Aorta (tissue), 5 donors: ENCODE results near the gene PMPCA. TPM values are rescaled to one million over a fixed set of nuclear protein-coding genes. Genes with fewer than 3 reads are reported as not detected.

Experiments
- ATAC-seq: fragments of 200-7000 bp; cut with Tn5 transposase; one replicate; pipeline ENCODE4 v1.9.1; 2022; ENCODE audit warnings: moderate library complexity; ENCODE audit not compliant: low FRiP score
- DNase-seq, 2 donors: peaks; one replicate each; pipeline ENCODE4 v3.0.0-alpha.2; 2020
- H3K27ac ChIP-seq, 2 donors: one replicate each; pipeline ENCODE4 v1.5.1; 2013; ENCODE audit warnings: low read length in 2 of 2, mild to moderate bottlenecking in 2 of 2, moderate library complexity in 2 of 2, control low read depth in 1 of 2, inconsistent platforms in 1 of 2, low read depth in 1 of 2
- H3K27me3 ChIP-seq, 2 donors: one replicate each; pipeline ENCODE4 v1.6.1; 2013; ENCODE audit warnings: control low read depth in 1 of 2, low read length in 1 of 2, mild to moderate bottlenecking in 1 of 2, moderate library complexity in 1 of 2; ENCODE audit not compliant: insufficient read depth in 2 of 2, control insufficient read depth in 1 of 2
- H3K36me3 ChIP-seq, 2 donors: one replicate each; pipeline ENCODE4 v1.6.1; 2013; ENCODE audit warnings: control low read depth in 1 of 2, low read length in 1 of 2, mild to moderate bottlenecking in 1 of 2; ENCODE audit not compliant: insufficient read depth in 2 of 2, control insufficient read depth in 1 of 2
- H3K4me1 ChIP-seq, 2 donors: one replicate each; pipeline ENCODE4 v1.6.1; 2013; ENCODE audit warnings: low read length in 2 of 2, control low read depth in 1 of 2, mild to moderate bottlenecking in 1 of 2, moderate library complexity in 1 of 2; ENCODE audit not compliant: insufficient read depth in 2 of 2, control insufficient read depth in 1 of 2
- H3K4me3 ChIP-seq, 2 donors: one replicate each; pipeline ENCODE4 v1.5.1; 2013; ENCODE audit warnings: low read length in 2 of 2, control low read depth in 1 of 2, mild to moderate bottlenecking in 1 of 2
- H3K9me3 ChIP-seq: one replicate; pipeline ENCODE4 v1.6.1; 2013; ENCODE audit warnings: mild to moderate bottlenecking, low read length; ENCODE audit not compliant: control insufficient read depth
- WGBS, 2 donors: extraction: QIAGEN DNeasy Blood & Tissue Kit; methylation state at CpG; one replicate each; pipeline ENCODE4 v1.1.7; 2013; 5-methylcytosine and 5-hydroxymethylcytosine counted together
- intact Hi-C, 2 donors: fragments of 100-400 bp; cut with DNase I; formaldehyde crosslinking; loops; one replicate each; pipeline versions ENCODE4 v1.14.2 to v1.15.0; 2022
- polyA plus RNA-seq, 2 donors: library from polyadenylated mRNA; stranded (reverse); fragments of 200-250 nt; gene quantifications; one replicate each; pipeline ENCODE4 v1.2.3, GENCODE V29; 2013
- total RNA-seq, 2 donors: library from RNA; stranded (reverse); fragmentation: NEBNext Ultra II Directional; extraction: Animal tissue kit (Norgen Biotek cat#: 25700); gene quantifications; one replicate each; pipeline ENCODE4 v1.2.1, GENCODE V29; 2021
- donor health status: healthy with polysubstance abuse.
- donor health status: Bipolar disorder and iron deficiency.
- donor health status: DM: no; HTN: no; CAD: no.
- donor health status: DM: no; HTN: no; CAD: no.
- donor health status: DM: yes; HTN: yes; CAD: no.

PMPCA gene
- total and polyA plus RNA-seq, 4 donors: 16.2 to 72.0 (median 35.0) TPM

- H3K4me1 ChIP-seq: no peaks in the 10 kb centered on the region
- H3K4me3 ChIP-seq: no peak overlapping the region
- H3K27ac ChIP-seq: no peak overlapping the region
- intact Hi-C loops: no loop called here
- peaks cover 0 to 5% of the 10 kb centered on the region in 2 donors for H3K36me3 ChIP-seq
- DNase-seq (no peak), ATAC-seq (no peak)
- no peaks in the 10 kb centered on the region for H3K9me3 ChIP-seq
- 88 to 95% methylated on average over 26 of the region's 26 CpGs for WGBS, 2 donors
- H3K27me3 ChIP-seq: no peaks in the 10 kb centered on the region
These were observed 22.1 kb downstream of the PMPCA start for GRCh38 chr9:136432591-136432990.

- H3K9me3 ChIP-seq: no peaks in the 10 kb centered on the region
- no peak overlapping the region for H3K4me3 ChIP-seq
- H3K36me3 ChIP-seq: peaks cover 0 to 5% of the 10 kb centered on the region in 2 donors
- no peak overlapping the region for H3K27ac ChIP-seq
- H3K27me3 ChIP-seq: no peaks in the 10 kb centered on the region
- intact Hi-C loops: no loop called here
- DNase-seq (no peak), ATAC-seq (no peak)
- no peaks in the 10 kb centered on the region for H3K4me1 ChIP-seq
- 88 to 94% methylated on average over 29 to 36 of the region's 36 CpGs for WGBS, 2 donors
These were observed 22.7 kb downstream of the PMPCA start for GRCh38 chr9:136433043-136433715.

- H3K9me3 ChIP-seq: no peaks in the 10 kb centered on the region
- H3K4me1 ChIP-seq: no peaks in the 10 kb centered on the region
- intact Hi-C loops: no loop called here
- no peak overlapping the region for H3K4me3 ChIP-seq
- no peak overlapping the region for H3K27ac ChIP-seq
- H3K27me3 ChIP-seq: no peaks in the 10 kb centered on the region
- ATAC-seq (no peak), DNase-seq (no peak)
- peaks cover 0 to 2% of the 10 kb centered on the region in 2 donors for H3K36me3 ChIP-seq
- WGBS, 2 donors: 87% methylated on average over 37 of the region's 37 CpGs
These were observed 23.6 kb downstream of the PMPCA start for GRCh38 chr9:136433849-136434579.

DNA sequence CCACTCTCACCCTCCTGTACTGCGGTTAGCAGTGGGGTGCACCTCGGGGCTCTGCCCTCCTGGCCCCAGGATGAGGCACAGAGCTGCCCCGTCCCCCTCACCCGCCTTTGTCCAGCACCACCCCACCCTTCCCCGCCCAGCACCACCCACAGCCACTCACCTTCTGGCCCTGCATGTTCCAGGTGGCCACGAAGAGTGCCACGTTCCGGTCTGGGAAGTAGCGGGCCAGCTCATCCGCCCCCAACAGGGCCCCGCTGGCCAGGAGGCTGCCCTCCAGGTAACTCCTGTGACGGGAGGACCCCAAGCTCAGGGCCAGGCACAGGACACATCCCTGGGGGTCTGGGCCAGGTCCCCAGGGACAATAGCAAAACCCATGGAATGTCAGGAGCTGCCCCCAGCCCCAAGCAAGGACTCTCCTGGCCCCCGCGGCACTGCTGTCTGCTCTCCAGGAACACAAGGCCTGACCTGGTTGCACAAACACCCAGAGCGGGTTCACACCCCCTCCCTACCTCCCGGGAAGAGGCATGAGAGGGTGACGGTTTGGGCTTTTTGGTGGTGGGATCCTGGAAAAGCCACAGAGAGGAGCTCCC is 24.2 kb downstream of the PMPCA start:
- Histone ChIP-seq H3K27ac (no peak overlapping the region), H3K4me3 (no peak overlapping the region), H3K9me3 (no peaks in the 10 kb centered on the region), H3K36me3 (no peaks in the 10 kb centered on the region), H3K4me1 (no peaks in the 10 kb centered on the region), H3K27me3 (no peaks in the 10 kb centered on the region)
- intact Hi-C loops: no loop called here
- ATAC-seq (no peak), DNase-seq (no peak)
- 91% methylated on average over 17 of the region's 17 CpGs for WGBS, 2 donors

DNA sequence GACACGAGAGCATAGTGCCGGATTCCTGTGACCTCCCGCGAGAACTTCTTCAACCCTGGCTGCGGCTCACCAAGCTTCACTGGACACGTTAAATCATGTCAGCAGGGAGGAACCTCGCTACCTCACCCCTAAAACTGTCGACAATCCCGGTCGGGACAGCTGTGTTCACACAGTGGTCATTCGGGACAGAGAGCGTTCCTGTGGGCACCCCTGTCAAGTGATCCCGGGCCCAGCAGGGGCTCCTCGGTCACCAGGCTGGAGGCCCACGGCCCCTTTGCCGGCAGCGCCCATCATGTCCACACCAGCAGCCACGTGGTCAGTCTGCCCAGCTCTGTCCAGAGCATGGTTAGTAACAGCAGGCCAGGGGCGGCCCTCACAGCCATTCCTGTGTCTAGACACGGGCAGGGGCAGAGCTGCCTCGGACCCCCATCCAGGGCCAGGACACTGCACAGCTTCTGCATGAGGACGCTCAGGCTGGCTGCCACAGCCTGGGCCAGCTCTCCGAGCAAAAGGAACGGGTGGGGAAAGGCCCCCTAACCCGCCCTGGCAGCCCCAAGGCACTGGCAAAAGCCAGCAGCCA is 25.7 kb downstream of the PMPCA start:
- H3K36me3 ChIP-seq: peaks cover 0 to 2% of the 10 kb centered on the region in 2 donors
- H3K4me3 ChIP-seq: no peak overlapping the region
- WGBS, 2 donors: 89 to 92% methylated on average over 25 of the region's 25 CpGs
- no peaks in the 10 kb centered on the region for H3K4me1 ChIP-seq
- no peaks in the 10 kb centered on the region for H3K9me3 ChIP-seq
- DNase-seq (no peak), ATAC-seq (no peak)
- intact Hi-C loops: no loop called here
- H3K27me3 ChIP-seq: no peaks in the 10 kb centered on the region
- H3K27ac ChIP-seq: no peak overlapping the region

GRCh38 chr9:136437430-136437829 is 27.0 kb downstream of the PMPCA start:
- ATAC-seq (no peak), DNase-seq (no peak)
- H3K36me3 ChIP-seq: peaks cover 0 to 2% of the 10 kb centered on the region in 2 donors
- no peak overlapping the region for H3K27ac ChIP-seq
- 67 to 72% methylated on average over 8 of the region's 8 CpGs for WGBS, 2 donors
- no peaks in the 10 kb centered on the region for H3K27me3 ChIP-seq
- no peak overlapping the region for H3K4me3 ChIP-seq
- intact Hi-C loops: no loop called here
- no peaks in the 10 kb centered on the region for H3K4me1 ChIP-seq
- H3K9me3 ChIP-seq: no peaks in the 10 kb centered on the region

- H3K9me3 ChIP-seq: no peaks in the 10 kb centered on the region
- H3K4me1 ChIP-seq: no peaks in the 10 kb centered on the region
- ATAC-seq (no peak), DNase-seq (no peak)
- H3K36me3 ChIP-seq: peaks cover 0 to 2% of the 10 kb centered on the region in 2 donors
- intact Hi-C loops: no loop called here
- no peak overlapping the region for H3K27ac ChIP-seq
- peak overlapping the region; percentile 83 to 93 for H3K4me3 ChIP-seq
- H3K27me3 ChIP-seq: no peaks in the 10 kb centered on the region
- 50% methylated on average over 37 of the region's 37 CpGs for WGBS, 2 donors
These were observed 27.5 kb downstream of the PMPCA start for GRCh38 chr9:136437839-136438547.
